Measurements from ENCODE around the gene PNPLA7.
"Not testable (repeated sequence)": the region's sequence is repeated elsewhere in the genome, so short reads cannot be mapped to it uniquely, and the experiment has no call there.

PNPLA7 gene

GRCh38 chr9:137459152-137459600 lies 91.0 kb downstream of the PNPLA7 start, which contains the start of gene NSMF:
Gene NSMF (minus strand): TSS chr9:137459334. CDS start chr9:137459102, 232 bp downstream.
- peak; percentile 87 for DNase-seq
- in situ Hi-C loops (cut with HindIII; ENCODE audit: low pct_ligation_motif_present, low pct_unique_long_range_greater_than_20kb, low sequenced_read_pairs), result no loop called here

GRCh38 chr9:137458194-137459151 lies 91.7 kb downstream of the PNPLA7 start:
- in situ Hi-C loops (cut with HindIII; ENCODE audit: low pct_ligation_motif_present, low pct_unique_long_range_greater_than_20kb, low sequenced_read_pairs), result no loop called here
- peak; percentile 22 for DNase-seq

GRCh38 chr9:137457406-137458193 lies 92.6 kb downstream of the PNPLA7 start:
- in situ Hi-C loops (cut with HindIII; ENCODE audit: low pct_ligation_motif_present, low pct_unique_long_range_greater_than_20kb, low sequenced_read_pairs), result no loop called here
- DNase-seq, result no peak

GRCh38 chr9:137456864-137457405 lies 93.3 kb downstream of the PNPLA7 start:
- DNase-seq, result no peak
- in situ Hi-C loops (cut with HindIII; ENCODE audit: low pct_ligation_motif_present, low pct_unique_long_range_greater_than_20kb, low sequenced_read_pairs), result no loop called here

GRCh38 chr9:137456061-137456863 lies 93.9 kb downstream of the PNPLA7 start:
- DNase-seq, result no peak
- in situ Hi-C loops (cut with HindIII; ENCODE audit: low pct_ligation_motif_present, low pct_unique_long_range_greater_than_20kb, low sequenced_read_pairs), result no loop called here

GRCh38 chr9:137455359-137455991 lies 94.7 kb downstream of the PNPLA7 start:
- no peak for DNase-seq
- in situ Hi-C loops (cut with HindIII; ENCODE audit: low pct_ligation_motif_present, low pct_unique_long_range_greater_than_20kb, low sequenced_read_pairs), result no loop called here

GRCh38 chr9:137454597-137455358 lies 95.4 kb downstream of the PNPLA7 start:
- DNase-seq, result no peak
- in situ Hi-C loops (cut with HindIII; ENCODE audit: low pct_ligation_motif_present, low pct_unique_long_range_greater_than_20kb, low sequenced_read_pairs), result no loop called here

GRCh38 chr9:137454145-137454596 lies 96.0 kb downstream of the PNPLA7 start:
- no peak for DNase-seq
- in situ Hi-C loops (cut with HindIII; ENCODE audit: low pct_ligation_motif_present, low pct_unique_long_range_greater_than_20kb, low sequenced_read_pairs), result no loop called here

GRCh38 chr9:137453643-137454081 lies 96.5 kb downstream of the PNPLA7 start:
- in situ Hi-C loops (cut with HindIII; ENCODE audit: low pct_ligation_motif_present, low pct_unique_long_range_greater_than_20kb, low sequenced_read_pairs), result no loop called here
- DNase-seq, result no peak

GRCh38 chr9:137452761-137453642 lies 97.2 kb downstream of the PNPLA7 start:
- in situ Hi-C loops (cut with HindIII; ENCODE audit: low pct_ligation_motif_present, low pct_unique_long_range_greater_than_20kb, low sequenced_read_pairs), result no loop called here
- no peak for DNase-seq

GRCh38 chr9:137452006-137452760 lies 98.0 kb downstream of the PNPLA7 start:
- in situ Hi-C loops (cut with HindIII; ENCODE audit: low pct_ligation_motif_present, low pct_unique_long_range_greater_than_20kb, low sequenced_read_pairs), result no loop called here
- no peak for DNase-seq

GRCh38 chr9:137451264-137452005 lies 98.8 kb downstream of the PNPLA7 start:
- DNase-seq; in situ Hi-C loops (cut with HindIII; ENCODE audit: low pct_ligation_motif_present, low pct_unique_long_range_greater_than_20kb, low sequenced_read_pairs): not testable (repeated sequence)

GRCh38 chr9:137450539-137451222 lies 99.5 kb downstream of the PNPLA7 start:
- DNase-seq; in situ Hi-C loops (cut with HindIII; ENCODE audit: low pct_ligation_motif_present, low pct_unique_long_range_greater_than_20kb, low sequenced_read_pairs): not testable (repeated sequence)

GRCh38 chr9:137449931-137450538 lies 100.2 kb downstream of the PNPLA7 start:
- in situ Hi-C loops (cut with HindIII; ENCODE audit: low pct_ligation_motif_present, low pct_unique_long_range_greater_than_20kb, low sequenced_read_pairs), result no loop called here
- no peak for DNase-seq
